Measurements from ENCODE around the gene YDJC. TPM values are rescaled to one million over a fixed set of nuclear protein-coding genes. Genes with fewer than 3 reads are reported as not detected.

Gene YDJC
- total and polyA plus RNA-seq, 9 of the 15 experiments (the other 6 are each of a cell fraction or from before 2014, with no cell fraction given) = 13.5 to 871 (median 164) TPM

DNA sequence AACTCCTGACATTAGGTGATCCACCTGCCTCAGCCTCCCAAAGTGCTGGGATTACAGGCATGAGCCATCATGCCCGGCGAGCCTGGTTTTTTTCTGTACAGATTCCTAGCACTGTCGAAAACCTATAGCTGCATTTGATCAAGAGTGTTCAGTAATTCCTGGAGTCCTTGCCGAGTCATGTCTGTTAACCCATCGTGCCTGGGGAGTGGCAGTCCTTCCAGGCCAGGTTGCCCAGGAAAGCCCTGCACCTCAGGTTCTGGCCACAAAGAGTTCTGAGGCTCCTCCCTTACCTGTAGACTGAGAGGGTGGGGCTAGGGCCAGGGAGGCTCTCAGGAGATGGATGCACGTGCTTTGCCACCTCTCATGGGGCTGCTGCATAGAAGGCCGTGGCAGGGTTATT, 17.0 kb downstream of the YDJC start (continued):
- TF ChIP-seq, protein P1, sequence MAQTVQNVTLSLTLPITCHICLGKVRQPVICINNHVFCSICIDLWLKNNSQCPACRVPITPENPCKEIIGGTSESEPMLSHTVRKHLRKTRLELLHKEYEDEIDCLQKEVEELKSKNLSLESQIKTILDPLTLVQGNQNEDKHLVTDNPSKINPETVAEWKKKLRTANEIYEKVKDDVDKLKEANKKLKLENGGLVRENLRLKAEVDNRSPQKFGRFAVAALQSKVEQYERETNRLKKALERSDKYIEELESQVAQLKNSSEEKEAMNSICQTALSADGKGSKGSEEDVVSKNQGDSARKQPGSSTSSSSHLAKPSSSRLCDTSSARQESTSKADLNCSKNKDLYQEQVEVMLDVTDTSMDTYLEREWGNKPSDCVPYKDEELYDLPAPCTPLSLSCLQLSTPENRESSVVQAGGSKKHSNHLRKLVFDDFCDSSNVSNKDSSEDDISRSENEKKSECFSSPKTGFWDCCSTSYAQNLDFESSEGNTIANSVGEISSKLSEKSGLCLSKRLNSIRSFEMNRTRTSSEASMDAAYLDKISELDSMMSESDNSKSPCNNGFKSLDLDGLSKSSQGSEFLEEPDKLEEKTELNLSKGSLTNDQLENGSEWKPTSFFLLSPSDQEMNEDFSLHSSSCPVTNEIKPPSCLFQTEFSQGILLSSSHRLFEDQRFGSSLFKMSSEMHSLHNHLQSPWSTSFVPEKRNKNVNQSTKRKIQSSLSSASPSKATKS (CRISPR knock-in tag; IDR thresholded peaks at IDR 0.05) = no peak
- no peak for TF ChIP-seq ZBTB17 (CRISPR knock-in tag; IDR thresholded peaks at IDR 0.05)
- 0 out of 2 replicates have a peak, but pooled peaks have one; percentile 52 for TF ChIP-seq ZNF133 (CRISPR knock-in tag; IDR thresholded peaks at IDR 0.05)
- no peak for TF ChIP-seq TSC22D4 (tag; IDR thresholded peaks at IDR 0.05)
- TF ChIP-seq NONO (IDR thresholded peaks at IDR 0.05; ENCODE audit: low read depth in 2 of 2, low read length in 1 of 2) = no peak
- no peak for TF ChIP-seq PHF21A (IDR thresholded peaks at IDR 0.05; ENCODE audit: borderline replicate concordance, low read depth)
- TF ChIP-seq RBM39 (optimal IDR thresholded peaks at IDR 0.05; ENCODE audit: low read depth, low read length) = no peak
- TF ChIP-seq ZNF311 (CRISPR knock-in tag; IDR thresholded peaks at IDR 0.05) = no peak
- TF ChIP-seq CBX8 (IDR thresholded peaks at IDR 0.05; ENCODE audit: borderline replicate concordance, extremely low read depth, low read depth, low read length, poor library complexity, severe bottlenecking) = no peak
- TF ChIP-seq ZNF444 (CRISPR knock-in tag; IDR thresholded peaks at IDR 0.05) = no peak
- TF ChIP-seq, protein P2, sequence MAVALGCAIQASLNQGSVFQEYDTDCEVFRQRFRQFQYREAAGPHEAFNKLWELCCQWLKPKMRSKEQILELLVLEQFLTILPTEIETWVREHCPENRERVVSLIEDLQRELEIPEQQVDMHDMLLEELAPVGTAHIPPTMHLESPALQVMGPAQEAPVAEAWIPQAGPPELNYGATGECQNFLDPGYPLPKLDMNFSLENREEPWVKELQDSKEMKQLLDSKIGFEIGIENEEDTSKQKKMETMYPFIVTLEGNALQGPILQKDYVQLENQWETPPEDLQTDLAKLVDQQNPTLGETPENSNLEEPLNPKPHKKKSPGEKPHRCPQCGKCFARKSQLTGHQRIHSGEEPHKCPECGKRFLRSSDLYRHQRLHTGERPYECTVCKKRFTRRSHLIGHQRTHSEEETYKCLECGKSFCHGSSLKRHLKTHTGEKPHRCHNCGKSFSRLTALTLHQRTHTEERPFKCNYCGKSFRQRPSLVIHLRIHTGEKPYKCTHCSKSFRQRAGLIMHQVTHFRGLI (CRISPR knock-in tag; IDR thresholded peaks at IDR 0.05) = no peak
- TF ChIP-seq, protein P3, sequence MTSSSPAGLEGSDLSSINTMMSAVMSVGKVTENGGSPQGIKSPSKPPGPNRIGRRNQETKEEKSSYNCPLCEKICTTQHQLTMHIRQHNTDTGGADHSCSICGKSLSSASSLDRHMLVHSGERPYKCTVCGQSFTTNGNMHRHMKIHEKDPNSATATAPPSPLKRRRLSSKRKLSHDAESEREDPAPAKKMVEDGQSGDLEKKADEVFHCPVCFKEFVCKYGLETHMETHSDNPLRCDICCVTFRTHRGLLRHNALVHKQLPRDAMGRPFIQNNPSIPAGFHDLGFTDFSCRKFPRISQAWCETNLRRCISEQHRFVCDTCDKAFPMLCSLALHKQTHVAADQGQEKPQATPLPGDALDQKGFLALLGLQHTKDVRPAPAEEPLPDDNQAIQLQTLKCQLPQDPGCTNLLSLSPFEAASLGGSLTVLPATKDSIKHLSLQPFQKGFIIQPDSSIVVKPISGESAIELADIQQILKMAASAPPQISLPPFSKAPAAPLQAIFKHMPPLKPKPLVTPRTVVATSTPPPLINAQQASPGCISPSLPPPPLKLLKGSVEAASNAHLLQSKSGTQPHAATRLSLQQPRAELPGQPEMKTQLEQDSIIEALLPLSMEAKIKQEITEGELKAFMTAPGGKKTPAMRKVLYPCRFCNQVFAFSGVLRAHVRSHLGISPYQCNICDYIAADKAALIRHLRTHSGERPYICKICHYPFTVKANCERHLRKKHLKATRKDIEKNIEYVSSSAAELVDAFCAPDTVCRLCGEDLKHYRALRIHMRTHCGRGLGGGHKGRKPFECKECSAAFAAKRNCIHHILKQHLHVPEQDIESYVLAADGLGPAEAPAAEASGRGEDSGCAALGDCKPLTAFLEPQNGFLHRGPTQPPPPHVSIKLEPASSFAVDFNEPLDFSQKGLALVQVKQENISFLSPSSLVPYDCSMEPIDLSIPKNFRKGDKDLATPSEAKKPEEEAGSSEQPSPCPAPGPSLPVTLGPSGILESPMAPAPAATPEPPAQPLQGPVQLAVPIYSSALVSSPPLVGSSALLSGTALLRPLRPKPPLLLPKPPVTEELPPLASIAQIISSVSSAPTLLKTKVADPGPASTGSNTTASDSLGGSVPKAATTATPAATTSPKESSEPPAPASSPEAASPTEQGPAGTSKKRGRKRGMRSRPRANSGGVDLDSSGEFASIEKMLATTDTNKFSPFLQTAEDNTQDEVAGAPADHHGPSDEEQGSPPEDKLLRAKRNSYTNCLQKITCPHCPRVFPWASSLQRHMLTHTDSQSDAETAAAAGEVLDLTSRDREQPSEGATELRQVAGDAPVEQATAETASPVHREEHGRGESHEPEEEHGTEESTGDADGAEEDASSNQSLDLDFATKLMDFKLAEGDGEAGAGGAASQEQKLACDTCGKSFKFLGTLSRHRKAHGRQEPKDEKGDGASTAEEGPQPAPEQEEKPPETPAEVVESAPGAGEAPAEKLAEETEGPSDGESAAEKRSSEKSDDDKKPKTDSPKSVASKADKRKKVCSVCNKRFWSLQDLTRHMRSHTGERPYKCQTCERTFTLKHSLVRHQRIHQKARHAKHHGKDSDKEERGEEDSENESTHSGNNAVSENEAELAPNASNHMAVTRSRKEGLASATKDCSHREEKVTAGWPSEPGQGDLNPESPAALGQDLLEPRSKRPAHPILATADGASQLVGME (CRISPR knock-in tag; IDR thresholded peaks at IDR 0.05) = peak; percentile 49; the same call in 1 of the 2 replicates
- no peak for TF ChIP-seq NCOA6 (IDR thresholded peaks at IDR 0.05)
- no peak for TF ChIP-seq FOXK2 (conservative IDR thresholded peaks at IDR 0.05 in 1 of 2, IDR thresholded peaks at IDR 0.05 in 1 of 2; ENCODE audit: low read depth in 2 of 2)
- no peak for TF ChIP-seq ZC3H8 (IDR thresholded peaks at IDR 0.05)
- TF ChIP-seq MAFG (tag; conservative IDR thresholded peaks at IDR 0.05) = no peak
- TF ChIP-seq MECOM (CRISPR knock-in tag; IDR thresholded peaks at IDR 0.05) = no peak
- TF ChIP-seq, protein P4, sequence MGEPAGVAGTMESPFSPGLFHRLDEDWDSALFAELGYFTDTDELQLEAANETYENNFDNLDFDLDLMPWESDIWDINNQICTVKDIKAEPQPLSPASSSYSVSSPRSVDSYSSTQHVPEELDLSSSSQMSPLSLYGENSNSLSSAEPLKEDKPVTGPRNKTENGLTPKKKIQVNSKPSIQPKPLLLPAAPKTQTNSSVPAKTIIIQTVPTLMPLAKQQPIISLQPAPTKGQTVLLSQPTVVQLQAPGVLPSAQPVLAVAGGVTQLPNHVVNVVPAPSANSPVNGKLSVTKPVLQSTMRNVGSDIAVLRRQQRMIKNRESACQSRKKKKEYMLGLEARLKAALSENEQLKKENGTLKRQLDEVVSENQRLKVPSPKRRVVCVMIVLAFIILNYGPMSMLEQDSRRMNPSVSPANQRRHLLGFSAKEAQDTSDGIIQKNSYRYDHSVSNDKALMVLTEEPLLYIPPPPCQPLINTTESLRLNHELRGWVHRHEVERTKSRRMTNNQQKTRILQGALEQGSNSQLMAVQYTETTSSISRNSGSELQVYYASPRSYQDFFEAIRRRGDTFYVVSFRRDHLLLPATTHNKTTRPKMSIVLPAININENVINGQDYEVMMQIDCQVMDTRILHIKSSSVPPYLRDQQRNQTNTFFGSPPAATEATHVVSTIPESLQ (CRISPR knock-in tag; IDR thresholded peaks at IDR 0.05) = no peak
- no peak for TF ChIP-seq ZNF717 (CRISPR knock-in tag; IDR thresholded peaks at IDR 0.05)

Measured in K562 (cell line).